ENCODE data around the gene LAMA2.
"Not testable (repeated sequence)": the region's sequence is repeated elsewhere in the genome, so short reads cannot be mapped to it uniquely, and the experiment has no call there.

LAMA2 gene

DNA sequence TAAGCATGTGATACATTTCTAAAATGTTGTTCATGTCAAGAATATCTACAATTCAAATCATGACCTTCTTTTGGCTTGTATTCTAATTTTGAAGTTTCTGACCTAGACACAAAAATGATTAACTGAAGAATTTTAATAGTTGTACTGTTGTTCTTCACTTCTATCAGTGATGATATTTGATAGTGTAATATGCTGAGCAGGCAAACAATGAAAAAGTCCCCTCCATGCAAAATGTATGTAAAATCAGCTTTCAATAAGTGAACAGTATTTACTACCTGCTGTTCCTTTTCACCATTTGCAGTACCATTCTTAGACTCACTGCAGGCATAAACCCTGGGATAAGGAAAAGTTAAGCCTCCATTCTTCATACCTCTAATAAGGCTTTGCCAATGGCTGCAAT lies 201.5 kb downstream of the LAMA2 start:
- no peak for DNase-seq (ENCODE audit: low read depth in 2 of 2)

DNA sequence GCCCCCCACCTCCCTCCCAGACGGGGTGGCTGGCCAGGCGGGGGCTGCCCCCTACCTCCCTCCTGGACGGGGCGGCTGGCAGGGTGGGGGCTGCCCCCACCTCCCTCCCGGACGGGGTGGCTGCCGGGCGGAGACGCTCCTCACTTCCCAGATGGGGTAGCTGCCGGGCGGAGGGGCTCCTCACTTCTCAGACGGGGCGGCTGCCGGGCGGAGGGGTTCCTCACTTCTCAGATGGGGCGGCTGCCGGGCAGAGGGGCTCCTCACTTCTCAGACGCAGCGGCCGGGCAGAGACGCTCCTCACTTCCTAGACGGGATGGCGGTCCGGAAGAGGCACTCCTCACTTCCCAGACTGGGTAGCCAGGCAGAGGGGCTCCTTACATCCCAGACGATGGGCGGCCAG lies 205.5 kb downstream of the LAMA2 start:
- DNase-seq (ENCODE audit: low read depth in 2 of 2), result not testable (repeated sequence)

DNA sequence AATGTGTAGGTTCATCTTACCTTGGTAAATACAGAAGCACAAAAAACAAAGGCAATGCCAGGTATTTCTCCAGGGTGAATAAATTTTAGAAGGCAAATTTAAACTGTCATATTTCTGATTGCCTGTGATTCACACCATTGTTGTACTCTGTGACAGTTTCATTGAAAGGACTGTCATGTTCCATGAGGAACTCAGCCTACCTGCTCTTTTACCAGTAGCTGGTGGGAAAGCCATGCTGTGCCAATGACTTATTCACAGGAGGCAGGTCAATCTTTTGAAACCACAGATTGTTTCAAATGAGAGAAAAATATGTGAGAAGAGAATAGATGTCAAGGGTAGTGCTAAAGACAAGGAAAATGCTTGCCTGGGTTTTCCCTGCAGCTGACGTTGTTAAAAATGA lies 206.4 kb downstream of the LAMA2 start:
- DNase-seq (ENCODE audit: low read depth in 2 of 2), result no peak

DNA sequence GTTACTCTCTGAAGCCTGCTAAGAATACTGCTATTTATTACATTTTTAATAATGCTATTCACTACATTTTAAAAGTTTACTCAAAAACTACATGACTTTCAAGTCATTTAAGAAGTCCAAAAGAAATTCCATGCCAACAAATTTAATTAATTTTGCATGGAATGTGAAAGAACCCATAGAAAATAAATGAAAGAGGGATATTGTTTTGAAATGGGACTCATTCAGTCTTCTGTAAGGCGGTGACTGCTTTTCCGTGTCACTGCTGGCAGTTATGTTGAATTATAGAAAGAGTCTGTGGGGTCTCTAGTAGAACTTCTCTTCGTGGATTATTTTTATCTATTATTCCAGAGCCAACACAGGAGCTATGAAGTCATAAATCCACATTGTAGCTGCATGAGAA lies 211.2 kb downstream of the LAMA2 start:
- no peak for DNase-seq (ENCODE audit: low read depth in 2 of 2)

DNA sequence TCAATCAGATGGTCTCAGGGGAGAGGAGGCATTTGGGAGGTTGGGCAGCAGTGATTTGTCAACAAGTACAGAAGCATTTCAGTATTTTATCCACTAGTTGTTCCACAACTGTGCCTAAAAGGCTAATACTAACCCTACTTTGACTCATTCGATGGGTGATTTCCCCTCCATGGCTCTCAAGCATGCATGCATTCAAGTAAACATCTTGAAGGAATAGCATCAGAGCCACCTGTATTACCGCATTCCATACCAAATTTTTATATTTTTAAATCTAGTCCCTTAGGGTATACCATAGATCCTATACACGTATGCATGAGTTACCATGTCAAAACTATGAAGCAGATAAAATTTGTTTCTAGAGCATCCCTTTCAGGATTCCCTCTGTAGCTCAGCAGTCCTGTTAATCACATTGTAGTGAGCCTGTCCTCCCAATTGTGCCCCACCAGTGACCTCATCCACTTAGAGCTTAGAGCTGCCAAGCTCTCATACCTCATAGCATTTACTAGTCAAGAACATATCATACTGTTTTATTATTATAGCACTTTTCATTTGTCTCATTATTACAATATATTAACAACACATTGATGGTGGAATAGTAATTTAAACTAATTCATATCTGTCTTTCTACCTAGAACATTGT lies 213.8 kb downstream of the LAMA2 start:
- DNase-seq (ENCODE audit: low read depth in 2 of 2), result no peak

DNA sequence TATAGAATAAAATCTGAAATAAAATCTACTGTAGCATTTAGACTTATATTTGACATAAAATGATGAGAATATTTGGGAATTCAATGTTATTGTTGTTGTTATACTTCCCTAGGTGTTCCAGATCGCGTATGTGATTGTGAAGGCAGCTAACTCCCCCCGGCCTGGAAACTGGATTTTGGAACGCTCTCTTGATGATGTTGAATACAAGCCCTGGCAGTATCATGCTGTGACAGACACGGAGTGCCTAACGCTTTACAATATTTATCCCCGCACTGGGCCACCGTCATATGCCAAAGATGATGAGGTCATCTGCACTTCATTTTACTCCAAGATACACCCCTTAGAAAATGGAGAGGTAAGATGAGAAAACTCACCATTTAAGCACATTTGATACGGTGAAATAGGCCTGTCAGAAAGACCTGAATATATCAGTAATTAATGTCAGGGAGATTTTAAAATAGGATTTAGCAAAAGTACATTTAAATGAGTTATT lies 215.2 kb downstream of the LAMA2 start:
- no peak for DNase-seq (ENCODE audit: low read depth in 2 of 2)

DNA sequence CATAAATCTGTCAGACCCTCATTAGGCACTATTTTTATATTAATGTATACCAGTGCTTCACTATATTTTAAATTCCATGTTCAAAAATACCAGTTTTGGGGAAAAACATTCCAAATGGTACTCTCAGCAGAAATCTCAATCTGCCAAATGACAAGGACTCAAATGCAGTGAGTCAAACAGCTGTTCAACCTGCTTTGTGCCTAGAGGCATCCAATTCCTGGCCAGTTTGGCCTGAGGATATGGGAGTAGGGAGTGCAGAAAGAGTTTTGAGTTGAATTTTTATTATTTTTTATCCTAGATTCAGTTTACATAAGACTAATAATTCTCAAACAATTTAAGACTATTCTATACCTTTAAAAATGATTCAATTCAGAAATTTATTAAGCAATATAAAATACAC lies 216.8 kb downstream of the LAMA2 start:
- no peak for DNase-seq (ENCODE audit: low read depth in 2 of 2)

DNA sequence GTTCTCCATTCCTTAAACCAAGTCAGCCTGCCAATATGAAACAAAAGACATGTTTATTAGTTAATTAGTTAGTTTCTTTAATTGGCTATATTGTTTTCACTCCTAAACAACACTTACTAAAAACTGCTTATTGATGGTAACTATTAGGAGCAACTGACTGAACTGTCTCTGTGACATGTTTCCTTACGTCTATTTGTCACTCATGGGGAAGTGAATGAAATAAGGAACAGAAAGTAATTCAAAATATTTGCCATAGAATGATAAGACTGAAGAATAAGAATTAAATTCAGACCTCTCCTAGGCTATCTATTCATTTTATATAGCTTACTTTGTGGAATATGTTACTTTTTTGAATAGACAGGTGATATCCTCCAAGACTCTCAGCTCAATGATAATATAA lies 217.2 kb downstream of the LAMA2 start:
- no peak for DNase-seq (ENCODE audit: low read depth in 2 of 2)

DNA sequence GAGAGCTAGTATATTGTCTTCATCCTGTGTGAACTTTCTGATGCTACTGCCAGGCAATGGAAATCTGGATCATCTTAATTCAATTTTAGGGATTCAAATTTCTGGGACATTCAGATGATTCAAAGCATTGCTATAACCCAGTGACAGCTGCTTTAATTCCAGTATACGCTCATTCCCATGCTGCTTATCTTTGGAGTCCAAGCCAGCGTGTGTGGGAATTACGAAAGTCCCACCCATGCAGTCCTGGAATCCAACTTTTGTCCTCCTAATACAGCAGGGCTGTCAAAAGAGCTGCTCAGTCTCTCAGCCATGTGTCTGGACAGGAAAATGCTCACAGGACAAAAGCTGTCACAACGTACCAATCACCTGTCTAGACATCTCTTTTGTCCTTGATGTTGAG lies 219.8 kb downstream of the LAMA2 start:
- no peak for DNase-seq (ENCODE audit: low read depth in 2 of 2)

DNA sequence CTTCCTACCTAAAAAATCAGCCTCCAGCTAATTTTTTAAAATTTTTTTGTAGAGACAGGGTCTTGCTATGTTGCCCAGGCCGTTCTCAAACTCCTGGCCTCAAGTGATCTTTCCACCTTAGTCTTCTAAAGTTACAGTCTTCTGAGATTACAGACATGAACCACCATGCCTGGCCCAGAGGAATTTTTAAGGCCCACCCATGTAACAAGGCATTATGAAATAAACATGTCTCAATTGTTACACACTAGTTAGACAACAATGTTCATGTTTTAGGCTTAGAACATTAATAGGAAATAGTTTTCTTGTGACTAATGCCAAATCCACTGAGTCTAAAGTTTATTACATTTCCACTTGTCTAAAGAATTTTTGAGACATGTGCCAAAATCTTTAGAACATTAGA lies 221.2 kb downstream of the LAMA2 start:
- DNase-seq (ENCODE audit: low read depth in 2 of 2), result no peak

DNA sequence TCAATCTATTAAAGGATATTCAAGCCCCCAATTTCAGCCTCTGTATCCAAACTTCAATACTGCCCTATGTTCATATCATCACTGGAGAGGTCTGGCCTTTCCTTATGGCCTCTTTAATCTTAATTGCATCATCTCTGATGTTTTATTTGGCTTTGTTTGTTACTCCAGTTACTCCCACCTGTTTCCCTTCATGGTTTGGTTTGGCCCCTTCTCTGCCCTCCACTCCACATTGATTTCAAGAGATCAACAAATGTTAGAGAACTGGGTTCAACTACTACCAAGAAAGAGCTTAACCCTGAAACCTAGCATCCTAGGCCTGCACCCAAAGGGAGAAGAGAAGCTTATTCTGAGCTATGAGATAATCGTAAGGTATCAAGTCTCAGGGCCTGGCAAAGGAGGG lies 221.6 kb downstream of the LAMA2 start:
- DNase-seq (ENCODE audit: low read depth in 2 of 2), result no peak

DNA sequence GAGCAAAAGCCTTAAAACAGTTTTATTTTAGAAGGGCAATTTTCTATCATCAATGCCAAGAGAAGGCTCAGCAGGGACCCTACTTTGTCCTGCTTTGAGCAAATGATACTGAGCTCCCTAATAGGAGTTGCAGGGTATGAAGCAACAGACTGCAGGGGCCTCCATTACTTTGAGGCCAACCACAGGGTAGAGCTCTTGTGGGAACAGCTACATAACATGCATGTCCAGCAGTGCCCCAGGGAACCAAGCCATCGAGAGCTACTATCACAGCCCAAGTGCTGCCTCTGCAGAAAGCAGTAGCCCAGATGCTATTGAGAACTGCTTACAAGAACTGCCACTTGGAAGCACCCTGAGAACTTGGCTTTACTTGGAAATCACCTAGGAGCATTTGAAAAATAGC lies 222.1 kb downstream of the LAMA2 start:
- DNase-seq (ENCODE audit: low read depth in 2 of 2), result no peak

DNA sequence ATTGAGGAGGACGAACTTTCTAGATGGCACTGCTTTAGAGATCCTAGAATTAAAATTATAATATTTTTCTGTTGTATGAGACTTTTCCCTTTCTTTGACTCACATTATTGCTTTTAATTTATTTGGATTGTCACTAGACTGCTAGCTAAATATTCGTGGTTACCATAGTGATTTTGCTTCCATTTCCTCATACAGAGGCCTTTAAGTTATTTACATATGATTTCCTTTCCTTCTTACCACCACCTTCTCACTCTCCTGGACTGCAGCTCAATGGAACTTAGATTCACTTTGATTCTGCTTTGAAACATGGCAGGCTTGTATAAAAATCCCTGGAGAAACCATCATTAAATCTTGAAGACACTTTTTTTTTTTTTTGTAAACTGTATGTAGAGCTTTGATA lies 222.9 kb downstream of the LAMA2 start:
- no peak for DNase-seq (ENCODE audit: low read depth in 2 of 2)

DNA sequence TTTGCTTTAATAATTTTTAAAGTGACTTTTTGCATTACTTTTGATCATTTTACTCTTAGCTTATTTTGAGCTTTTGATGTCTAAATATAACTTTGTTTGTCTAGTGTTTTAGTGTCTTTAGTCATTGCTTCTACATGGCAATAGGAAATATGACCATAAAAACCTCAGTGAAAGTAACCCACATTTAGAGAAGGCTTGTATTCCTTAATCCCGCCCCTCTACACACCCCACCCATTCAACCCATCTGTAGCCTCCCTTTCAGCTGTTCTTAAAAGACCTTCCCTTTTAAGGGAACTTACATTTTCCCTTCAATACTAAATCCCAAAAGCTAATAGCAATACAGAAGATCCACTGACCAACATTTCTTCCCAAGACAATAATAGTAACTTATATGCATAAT lies 225.4 kb downstream of the LAMA2 start:
- no peak for DNase-seq (ENCODE audit: low read depth in 2 of 2)

DNA sequence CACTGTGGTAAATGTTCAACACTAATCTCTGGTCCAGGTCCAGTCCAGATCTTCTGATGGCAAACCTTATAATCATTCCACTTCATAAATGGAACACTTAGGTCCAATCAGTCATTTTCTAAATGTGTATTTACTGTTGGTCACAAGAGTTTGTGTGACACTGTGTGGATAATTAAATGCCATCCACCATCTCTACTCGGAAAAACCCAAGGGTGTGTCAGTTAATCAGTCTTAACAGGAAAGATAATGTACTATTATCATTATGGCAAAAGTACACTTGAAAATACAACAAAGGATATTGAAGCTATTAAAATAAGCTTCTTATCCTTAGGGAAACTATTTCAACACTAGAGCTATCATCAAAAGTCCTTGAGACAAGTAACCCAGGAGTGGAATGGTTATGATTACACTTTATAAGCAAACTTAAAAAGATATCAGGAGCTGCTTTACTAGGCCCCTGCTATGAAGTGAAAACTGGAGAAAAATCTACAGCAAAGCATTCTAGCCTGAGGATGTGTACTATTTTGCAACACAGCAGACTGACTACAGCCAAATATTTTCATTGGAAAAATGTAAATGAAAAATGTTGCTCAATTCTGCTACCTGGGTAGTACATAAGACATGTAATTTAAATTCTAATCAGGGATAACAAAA lies 227.9 kb downstream of the LAMA2 start:
- DNase-seq (ENCODE audit: low read depth in 2 of 2), result no peak

DNA sequence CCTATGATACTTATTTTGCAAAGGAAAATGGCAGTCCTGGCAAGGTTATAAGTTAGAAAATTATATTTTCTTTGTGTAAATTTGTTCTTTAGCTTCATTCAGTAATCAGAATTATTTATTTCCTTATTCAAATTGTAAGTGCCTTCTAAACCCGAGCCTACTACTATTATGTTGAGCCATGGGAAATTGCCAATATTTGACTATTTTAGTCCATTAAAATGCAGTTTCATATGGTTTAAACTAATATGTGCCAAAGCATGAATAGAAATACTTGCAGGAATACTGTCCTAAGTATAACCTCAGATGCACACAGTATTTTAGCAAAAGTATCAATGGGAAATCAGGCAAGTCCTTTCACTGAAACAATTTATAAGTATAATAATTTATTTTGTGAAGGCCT lies 228.4 kb downstream of the LAMA2 start:
- no peak for DNase-seq (ENCODE audit: low read depth in 2 of 2)

DNA sequence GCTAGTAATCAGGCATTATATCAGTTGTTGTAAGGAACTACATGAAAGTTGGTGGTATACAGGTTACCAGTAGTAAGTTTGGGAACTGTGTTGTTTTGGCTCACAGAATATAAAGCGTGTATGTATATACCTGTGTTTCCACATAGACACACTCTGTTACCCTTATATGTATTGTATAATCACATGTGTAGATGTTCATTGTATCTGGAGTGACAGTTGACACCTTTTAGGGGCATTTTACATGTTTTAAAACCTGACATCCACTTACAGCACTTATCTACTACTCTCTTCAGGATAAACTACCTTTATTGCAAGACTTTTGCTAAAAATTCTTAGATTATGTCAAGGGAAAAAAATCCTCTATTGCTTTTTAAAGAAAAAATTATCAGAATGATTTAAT lies 228.9 kb downstream of the LAMA2 start:
- no peak for DNase-seq (ENCODE audit: low read depth in 2 of 2)

DNA sequence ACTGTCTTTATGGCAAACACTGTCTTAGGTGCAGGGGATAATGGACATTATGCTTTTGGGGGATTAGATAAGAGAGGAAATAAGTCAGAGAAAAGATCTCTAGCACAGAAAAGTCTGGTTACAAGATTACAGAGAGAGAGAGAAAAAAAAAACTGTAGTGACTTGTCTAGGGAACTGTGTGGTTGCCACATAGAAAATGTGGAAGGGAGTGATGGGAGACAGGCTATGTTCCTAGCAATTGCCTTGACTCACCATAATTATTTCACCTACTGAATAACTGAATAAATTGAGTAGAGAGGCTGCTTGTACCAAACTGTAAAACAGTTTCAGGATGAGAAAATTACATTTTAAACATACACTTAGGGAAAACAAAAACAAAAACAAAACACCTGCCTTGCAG lies 229.7 kb downstream of the LAMA2 start:
- no peak for DNase-seq (ENCODE audit: low read depth in 2 of 2)

DNA sequence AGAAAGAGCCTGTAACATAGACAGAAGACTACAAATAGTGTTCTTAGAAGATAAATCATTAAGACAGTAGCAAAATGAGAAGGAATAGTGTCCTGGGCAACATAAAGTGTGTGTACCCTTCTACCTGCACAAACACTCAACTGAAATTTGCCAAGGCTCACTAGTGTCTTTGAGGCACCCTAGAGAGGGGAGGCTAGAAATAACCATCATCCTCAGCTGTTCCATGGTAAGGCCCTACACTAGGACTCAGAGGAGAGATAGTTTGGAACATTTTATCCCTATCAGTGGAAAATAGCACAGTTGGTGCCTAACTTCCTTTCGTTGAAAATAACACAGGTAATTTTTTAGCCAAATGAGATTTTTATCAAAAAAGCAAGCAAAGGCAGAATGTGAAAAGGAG lies 230.7 kb downstream of the LAMA2 start:
- DNase-seq (ENCODE audit: low read depth in 2 of 2), result no peak

DNA sequence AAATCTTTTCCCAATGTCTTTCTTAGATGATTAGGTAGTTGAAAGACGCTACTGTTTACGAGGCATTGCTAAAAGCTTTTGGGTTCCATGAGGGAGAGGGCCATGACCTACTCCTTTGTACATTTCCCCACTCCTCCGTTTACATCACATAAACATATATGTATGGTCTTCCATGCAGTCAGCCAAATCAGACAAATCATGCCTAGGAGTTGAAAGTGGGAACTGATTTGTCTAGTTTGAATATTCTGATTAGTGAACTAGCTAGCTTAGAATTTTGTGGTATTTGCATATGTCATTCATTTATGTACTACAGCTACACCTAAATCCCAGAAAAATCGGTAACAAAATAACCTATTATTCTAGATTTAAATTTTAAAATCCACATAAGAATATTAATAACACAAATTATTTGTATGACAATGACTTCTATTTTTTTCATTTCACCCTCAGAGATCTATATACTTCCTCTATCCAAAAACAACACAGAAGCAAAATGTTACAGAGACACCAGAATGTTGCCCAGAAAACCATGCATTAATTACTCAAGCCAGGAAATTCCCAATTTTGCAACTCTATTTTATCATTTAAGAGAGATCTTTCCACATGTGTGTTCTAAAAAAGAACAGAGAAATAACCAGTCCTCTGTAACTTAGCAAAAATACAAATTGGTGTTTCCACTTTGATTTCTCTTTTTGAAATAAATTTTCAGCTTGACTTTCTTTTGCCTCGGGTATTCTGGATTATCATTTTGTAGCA lies 231.9 kb downstream of the LAMA2 start:
- no peak for DNase-seq (ENCODE audit: low read depth in 2 of 2)

DNA sequence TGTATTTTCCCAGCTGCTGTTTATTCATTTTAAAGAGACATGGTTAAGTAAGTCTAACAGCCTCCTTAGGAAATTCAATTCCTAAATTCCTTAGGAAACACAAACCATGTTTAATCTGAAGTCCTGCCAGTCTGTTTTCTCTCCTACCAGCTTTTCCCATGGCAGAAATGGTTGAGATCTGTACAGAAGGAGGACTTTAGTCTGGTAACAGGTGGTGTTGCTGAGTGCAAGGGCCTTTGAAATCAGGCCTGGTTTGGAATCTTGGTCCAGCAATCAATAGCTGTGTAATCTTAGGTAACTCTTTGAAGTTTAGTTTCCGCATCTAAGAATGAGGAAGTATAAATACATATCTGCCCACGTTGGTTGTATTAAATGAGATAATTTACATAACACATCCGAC lies 232.5 kb downstream of the LAMA2 start:
- no peak for DNase-seq (ENCODE audit: low read depth in 2 of 2)

DNA sequence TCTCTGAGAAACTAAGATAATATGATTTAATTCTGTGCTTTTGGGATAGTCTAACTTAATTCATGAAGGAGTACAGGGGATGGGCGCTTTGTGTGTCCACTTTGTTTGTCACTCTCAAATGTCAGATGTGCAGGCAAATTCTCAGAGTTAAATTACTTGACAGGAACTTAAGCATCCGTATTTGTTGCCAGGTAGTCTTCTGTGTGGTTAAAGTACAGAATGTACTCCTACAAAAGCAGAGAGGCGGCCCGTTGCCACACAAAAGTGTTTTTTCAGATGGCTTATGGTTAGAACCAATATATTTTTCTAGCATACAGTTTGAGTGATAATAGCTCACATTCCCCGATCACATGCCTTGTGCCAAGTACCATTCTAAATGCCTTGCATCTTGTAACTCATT lies 234.4 kb downstream of the LAMA2 start:
- no peak for DNase-seq (ENCODE audit: low read depth in 2 of 2)

Measured in stimulated activated CD4-positive, alpha-beta T cell treated with anti-CD3 and anti-CD28 coated beads, Interleukin-15, amount 100 ng/mL, for 48 hours (primary cell).